Measurements from ENCODE around the gene SERTAD2.
A peak's percentile ranks its signal among the peaks of the same experiment; 100 is the strongest.

Gene SERTAD2

DNA sequence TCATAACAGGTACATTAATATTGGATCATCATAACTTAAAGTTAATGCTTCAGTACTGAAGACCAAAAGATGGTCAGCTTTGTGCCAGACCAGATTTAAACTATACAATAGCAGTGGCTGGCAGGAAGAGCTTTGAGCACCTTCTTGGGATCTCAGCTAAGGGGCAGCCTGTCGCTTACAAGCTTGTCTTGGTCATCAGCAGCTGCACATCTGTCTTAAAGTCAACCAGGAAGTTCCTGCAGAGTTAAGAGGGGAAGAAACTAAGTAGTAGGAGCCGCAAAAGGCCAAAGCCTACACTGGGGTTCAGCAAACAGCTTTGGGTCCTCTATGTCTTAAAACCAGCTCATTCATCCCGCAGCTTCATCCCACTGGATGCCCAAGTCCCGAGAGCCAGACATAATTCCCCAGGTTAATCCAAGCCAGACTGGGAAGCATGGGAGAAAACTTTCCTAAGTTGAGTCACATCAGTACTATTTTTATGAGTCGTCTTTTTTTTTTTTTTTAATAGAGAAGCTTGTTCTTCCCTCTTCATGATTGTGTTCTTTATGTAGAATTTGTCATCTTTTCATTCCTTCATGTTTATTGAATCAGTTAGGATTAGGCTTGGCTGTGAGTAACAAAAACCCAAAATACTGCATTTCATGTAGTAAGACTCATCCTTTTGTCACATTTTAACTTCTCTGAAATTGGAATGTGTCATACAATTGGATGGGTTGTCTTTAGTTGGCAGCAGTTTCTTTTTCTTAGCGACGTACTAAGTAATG, 59.3 kb downstream of the SERTAD2 start:
- H3K4me3 ChIP-seq (ENCODE audit: low read length): no peak overlapping the region
- no peaks in the 10 kb centered on the region for H3K79me2 ChIP-seq (ENCODE audit: low read length)
- H4K20me1 ChIP-seq (ENCODE audit: insufficient read depth, low read length): 0 out of 2 replicates have a peak, but pooled peaks cover 3% of the 10 kb centered on the region
- peaks cover 31% of the 10 kb centered on the region for H3K36me3 ChIP-seq (replicated peaks; ENCODE audit: low read depth, low read length)
- H3K9me3 ChIP-seq (ENCODE audit: insufficient read depth, low read length): no peaks in the 10 kb centered on the region
- H3K9ac ChIP-seq (ENCODE audit: low read length): no peak overlapping the region
- H3K4me1 ChIP-seq (ENCODE audit: low read length): peaks cover 10% of the 10 kb centered on the region; the same call in 1 of the 2 replicates
- H2AFZ ChIP-seq (ENCODE audit: low read depth, low read length): no peak overlapping the region
- TF ChIP-seq EZH2phosphoT487 (IDR thresholded peaks at IDR 0.05; ENCODE audit: low read depth): no peak
- TF ChIP-seq, protein P1, sequence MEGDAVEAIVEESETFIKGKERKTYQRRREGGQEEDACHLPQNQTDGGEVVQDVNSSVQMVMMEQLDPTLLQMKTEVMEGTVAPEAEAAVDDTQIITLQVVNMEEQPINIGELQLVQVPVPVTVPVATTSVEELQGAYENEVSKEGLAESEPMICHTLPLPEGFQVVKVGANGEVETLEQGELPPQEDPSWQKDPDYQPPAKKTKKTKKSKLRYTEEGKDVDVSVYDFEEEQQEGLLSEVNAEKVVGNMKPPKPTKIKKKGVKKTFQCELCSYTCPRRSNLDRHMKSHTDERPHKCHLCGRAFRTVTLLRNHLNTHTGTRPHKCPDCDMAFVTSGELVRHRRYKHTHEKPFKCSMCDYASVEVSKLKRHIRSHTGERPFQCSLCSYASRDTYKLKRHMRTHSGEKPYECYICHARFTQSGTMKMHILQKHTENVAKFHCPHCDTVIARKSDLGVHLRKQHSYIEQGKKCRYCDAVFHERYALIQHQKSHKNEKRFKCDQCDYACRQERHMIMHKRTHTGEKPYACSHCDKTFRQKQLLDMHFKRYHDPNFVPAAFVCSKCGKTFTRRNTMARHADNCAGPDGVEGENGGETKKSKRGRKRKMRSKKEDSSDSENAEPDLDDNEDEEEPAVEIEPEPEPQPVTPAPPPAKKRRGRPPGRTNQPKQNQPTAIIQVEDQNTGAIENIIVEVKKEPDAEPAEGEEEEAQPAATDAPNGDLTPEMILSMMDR (IDR thresholded peaks at IDR 0.05; ENCODE audit: low read depth, low read length): no peak
- no peaks in the 10 kb centered on the region for H3K27me3 ChIP-seq (ENCODE audit: low read depth, low read length)
- no peak overlapping the region for H3K27ac ChIP-seq (ENCODE audit: low read length)
- no peak overlapping the region for H3K4me2 ChIP-seq (ENCODE audit: low read length)

DNA sequence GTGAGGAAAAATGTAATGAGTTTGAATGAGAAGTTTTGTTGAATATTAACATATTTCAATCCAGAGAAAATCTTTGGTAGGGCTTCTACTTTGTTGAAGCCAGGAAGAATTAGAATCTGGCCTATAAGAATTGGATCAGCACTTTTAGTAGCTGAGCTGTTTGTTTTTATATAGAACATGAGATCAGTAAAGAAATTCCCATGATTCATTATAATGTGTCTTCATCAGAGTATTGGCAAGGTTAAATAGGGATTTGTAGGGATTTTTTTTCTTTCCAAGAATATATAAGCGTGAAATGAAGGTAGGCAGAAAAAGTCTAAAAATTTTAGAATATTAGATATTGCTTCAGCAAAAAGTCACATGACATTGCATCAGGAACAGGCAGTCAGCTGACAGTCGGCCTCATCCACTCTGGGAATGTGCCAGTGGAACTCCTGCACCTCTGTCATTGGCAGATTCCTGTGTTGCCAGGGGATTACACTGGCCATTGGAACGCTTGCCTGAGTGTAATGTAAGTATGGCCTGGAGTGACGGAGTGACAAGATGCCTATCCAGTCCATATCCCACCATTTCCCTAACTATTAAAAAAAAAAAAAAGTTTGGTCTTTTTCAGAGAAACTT, 60.6 kb downstream of the SERTAD2 start:
- no peak overlapping the region for H3K4me2 ChIP-seq (ENCODE audit: low read length)
- no peaks in the 10 kb centered on the region for H3K27me3 ChIP-seq (ENCODE audit: low read depth, low read length)
- H3K36me3 ChIP-seq (replicated peaks; ENCODE audit: low read depth, low read length): peaks cover 38% of the 10 kb centered on the region
- no peak for TF ChIP-seq EZH2phosphoT487 (IDR thresholded peaks at IDR 0.05; ENCODE audit: low read depth)
- TF ChIP-seq, protein P1 (IDR thresholded peaks at IDR 0.05; ENCODE audit: low read depth, low read length): no peak
- 0 out of 2 replicates have a peak, but pooled peaks cover 3% of the 10 kb centered on the region for H4K20me1 ChIP-seq (ENCODE audit: insufficient read depth, low read length)
- no peaks in the 10 kb centered on the region for H3K9me3 ChIP-seq (ENCODE audit: insufficient read depth, low read length)
- H3K79me2 ChIP-seq (ENCODE audit: low read length): no peaks in the 10 kb centered on the region
- no peak overlapping the region for H3K27ac ChIP-seq (ENCODE audit: low read length)
- no peak overlapping the region for H3K9ac ChIP-seq (ENCODE audit: low read length)
- peaks cover 10% of the 10 kb centered on the region for H3K4me1 ChIP-seq (ENCODE audit: low read length)
- H3K4me3 ChIP-seq (ENCODE audit: low read length): no peak overlapping the region
- no peak overlapping the region for H2AFZ ChIP-seq (ENCODE audit: low read depth, low read length)

DNA sequence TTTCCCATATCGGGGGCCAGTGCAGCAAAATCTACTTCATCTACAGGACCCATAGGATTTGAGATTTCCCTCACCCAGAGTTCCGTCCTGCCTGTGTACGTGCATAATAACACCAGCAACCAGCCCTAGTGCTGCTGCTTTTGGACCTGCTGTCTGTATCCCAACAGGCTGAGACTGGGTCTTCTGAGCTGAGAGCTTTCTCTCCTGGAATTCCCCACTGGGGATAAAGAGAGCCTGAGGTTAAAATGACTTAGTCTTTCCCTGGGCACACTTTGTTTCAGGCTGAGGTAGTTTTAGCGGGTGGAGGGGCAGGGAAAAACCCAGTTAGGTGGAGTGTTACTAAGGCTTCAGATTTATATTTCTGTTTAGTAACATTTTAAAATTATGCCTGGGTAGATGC, 62.5 kb downstream of the SERTAD2 start:
- Histone ChIP-seq H3K4me3 (ENCODE audit: low read length) (no peak overlapping the region), H3K79me2 (ENCODE audit: low read length) (no peaks in the 10 kb centered on the region), H3K4me1 (ENCODE audit: low read length) (peaks cover 26% of the 10 kb centered on the region), H3K36me3 (replicated peaks; ENCODE audit: low read depth, low read length) (peaks cover 41% of the 10 kb centered on the region), H2AFZ (ENCODE audit: low read depth, low read length) (no peak overlapping the region), H3K9me3 (ENCODE audit: insufficient read depth, low read length) (no peaks in the 10 kb centered on the region), H3K27me3 (ENCODE audit: low read depth, low read length) (no peaks in the 10 kb centered on the region), H4K20me1 (ENCODE audit: insufficient read depth, low read length) (peaks cover 9% of the 10 kb centered on the region; the same call in 1 of the 2 replicates), H3K27ac (ENCODE audit: low read length) (no peak overlapping the region), H3K9ac (ENCODE audit: low read length) (no peak overlapping the region), H3K4me2 (ENCODE audit: low read length) (no peak overlapping the region)
- TF ChIP-seq, protein P1 (IDR thresholded peaks at IDR 0.05; ENCODE audit: low read depth, low read length): no peak
- TF ChIP-seq EZH2phosphoT487 (IDR thresholded peaks at IDR 0.05; ENCODE audit: low read depth): no peak

DNA sequence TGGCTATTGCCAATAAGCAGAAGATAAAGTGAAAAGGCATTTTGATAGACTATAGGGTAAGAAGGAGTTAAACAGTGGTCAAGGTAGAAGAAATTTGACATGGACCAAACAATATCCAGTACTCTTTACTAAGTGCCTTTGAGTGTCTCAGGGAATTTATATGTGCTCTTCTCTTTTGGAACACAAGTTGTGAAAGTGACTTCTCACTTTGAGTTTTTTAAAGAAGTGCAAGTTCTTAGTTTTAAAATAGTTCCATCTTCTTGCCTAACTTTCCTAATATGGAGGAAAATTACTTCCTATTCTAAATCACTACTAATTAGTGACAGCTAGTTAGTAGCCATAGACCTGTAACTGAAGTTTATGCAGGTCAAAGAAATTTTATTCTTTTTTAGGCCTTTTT, 66.2 kb downstream of the SERTAD2 start:
- H3K4me2 ChIP-seq (ENCODE audit: low read length): peak overlapping the region; percentile 34
- TF ChIP-seq EZH2phosphoT487 (IDR thresholded peaks at IDR 0.05; ENCODE audit: low read depth): no peak
- TF ChIP-seq, protein P1 (IDR thresholded peaks at IDR 0.05; ENCODE audit: low read depth, low read length): no peak

More for the DNA sequence above, 66.2 kb downstream of the SERTAD2 start:
- H3K9ac ChIP-seq (ENCODE audit: low read length): no peak overlapping the region
- 0 out of 2 replicates have a peak, but pooled peaks cover 4% of the 10 kb centered on the region for H3K79me2 ChIP-seq (ENCODE audit: low read length)
- no peak overlapping the region for H3K4me3 ChIP-seq (ENCODE audit: low read length)
- no peak overlapping the region for H2AFZ ChIP-seq (ENCODE audit: low read depth, low read length)
- H3K27ac ChIP-seq (ENCODE audit: low read length): peak overlapping the region; percentile 19; the same call in 1 of the 2 replicates
- H4K20me1 ChIP-seq (ENCODE audit: insufficient read depth, low read length): peaks cover 14% of the 10 kb centered on the region; the same call in 1 of the 2 replicates
- H3K9me3 ChIP-seq (ENCODE audit: insufficient read depth, low read length): no peaks in the 10 kb centered on the region
- no peaks in the 10 kb centered on the region for H3K27me3 ChIP-seq (ENCODE audit: low read depth, low read length)
- H3K4me1 ChIP-seq (ENCODE audit: low read length): peaks cover 32% of the 10 kb centered on the region
- peaks cover 37% of the 10 kb centered on the region for H3K36me3 ChIP-seq (replicated peaks; ENCODE audit: low read depth, low read length)

Data from OCI-LY3 (cell line).